Activated T-helper 1 cell treated with anti-CD3 and anti-CD28 coated beads, Interleukin-2, amount 50 U/mL, for 16 hours (primary cell): ENCODE results near the gene FAM117B.
"Not testable (repeated sequence)": the region's sequence is repeated elsewhere in the genome, so short reads cannot be mapped to it uniquely, and the experiment has no call there.

Experiments
- DNase-seq, 2 donors: peaks; one replicate each; pipeline ENCODE4 v3.0.0-alpha.2; 2020; ENCODE audit warnings: low read depth in 1 of 2, low spot score in 1 of 2

The FAM117B gene

GRCh38 chr2:202757339-202757738 is 122.6 kb downstream of the FAM117B start:
- DNase-seq = no peak

GRCh38 chr2:202758128-202758527 is 123.4 kb downstream of the FAM117B start:
- DNase-seq = no peak

DNA sequence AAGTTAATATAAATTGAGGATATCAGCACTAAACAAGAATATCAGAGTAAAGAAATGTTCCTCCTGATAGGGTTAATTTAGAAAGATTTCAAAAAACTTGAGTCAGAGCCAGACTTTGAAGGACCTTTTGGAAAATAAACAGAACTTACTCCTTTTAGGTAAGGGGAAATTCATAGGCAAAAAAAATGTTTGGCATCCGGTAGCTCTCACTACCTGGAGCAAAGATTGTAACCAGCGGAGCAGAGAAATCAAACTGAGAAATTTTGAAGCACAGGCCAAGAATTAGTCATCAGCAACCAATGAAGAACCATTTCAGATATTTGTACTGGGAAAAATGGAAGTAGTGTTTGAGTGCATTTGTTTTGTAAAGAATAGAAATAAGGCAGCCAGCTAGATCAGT is 123.8 kb downstream of the FAM117B start:
- no peak for DNase-seq

- DNase-seq = no peak
Measured at GRCh38 chr2:202760848-202761247, 126.1 kb downstream of the FAM117B start.

DNA sequence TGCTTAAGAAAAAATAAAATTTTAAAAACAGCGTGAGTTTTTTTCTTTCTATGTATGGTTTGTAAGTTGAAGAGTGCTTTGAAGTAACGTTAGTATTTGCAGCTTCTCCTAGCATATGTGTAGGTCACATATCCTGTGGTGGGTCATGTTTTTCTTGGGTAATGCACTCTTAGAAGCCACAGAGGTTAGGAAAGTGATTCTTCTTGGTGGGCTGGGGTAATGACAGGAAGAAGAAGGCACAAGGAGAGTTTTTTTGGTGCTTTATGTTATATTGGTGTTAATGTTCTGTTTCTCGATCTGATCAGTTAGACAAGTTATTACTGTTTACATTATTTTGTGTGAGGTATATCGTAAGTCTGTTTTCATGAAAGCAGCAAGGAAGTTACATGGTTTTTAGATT is 127.8 kb downstream of the FAM117B start:
- DNase-seq = no peak

DNA sequence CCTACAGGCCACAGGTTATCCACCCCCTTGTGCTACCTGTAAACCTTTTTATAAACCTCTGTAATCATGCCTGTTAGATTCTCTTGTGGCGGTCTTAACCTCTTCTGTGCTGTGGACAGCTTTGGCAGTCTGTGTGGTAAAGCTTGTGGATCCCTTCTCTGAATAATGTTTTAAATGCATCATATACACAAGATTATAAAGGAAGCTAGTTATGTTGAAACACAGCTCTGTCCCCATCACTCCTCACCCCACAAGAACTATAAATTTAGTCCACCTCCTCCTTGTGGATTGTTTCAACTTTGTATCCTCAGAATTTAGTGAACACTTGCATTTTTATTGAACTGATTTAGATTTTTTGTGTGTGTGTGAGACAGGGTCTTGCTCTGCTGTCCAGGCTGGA is 129.1 kb downstream of the FAM117B start:
- DNase-seq = no peak

GRCh38 chr2:202764991-202765390 is 130.2 kb downstream of the FAM117B start:
- DNase-seq = no peak

DNA sequence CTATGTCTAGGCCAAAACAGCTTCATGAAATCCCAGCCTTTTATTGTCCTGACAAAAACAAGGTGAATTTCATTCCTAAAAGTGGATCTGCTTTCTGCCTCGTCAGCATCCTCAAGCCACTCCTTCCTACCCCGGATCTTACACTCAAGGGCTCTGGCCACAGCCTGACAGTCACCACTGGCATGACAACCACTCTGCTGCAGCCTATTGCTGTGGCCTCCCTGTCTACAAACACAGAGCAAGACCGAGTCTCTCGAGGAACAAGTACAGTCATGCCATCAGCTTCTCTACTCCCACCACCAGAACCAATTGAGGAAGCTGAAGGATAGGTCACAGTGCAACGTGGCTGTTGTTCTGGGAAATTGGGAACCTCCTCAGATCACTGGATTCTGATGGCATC is 130.7 kb downstream of the FAM117B start:
- DNase-seq = no peak

GRCh38 chr2:202768273-202768672 is 133.5 kb downstream of the FAM117B start:
- no peak for DNase-seq

GRCh38 chr2:202769201-202769600 is 134.4 kb downstream of the FAM117B start:
- DNase-seq = no peak

- DNase-seq = no peak
Measured at GRCh38 chr2:202771336-202771735, 136.6 kb downstream of the FAM117B start.

GRCh38 chr2:202771741-202772460 is 137.1 kb downstream of the FAM117B start:
- no peak for DNase-seq

DNA sequence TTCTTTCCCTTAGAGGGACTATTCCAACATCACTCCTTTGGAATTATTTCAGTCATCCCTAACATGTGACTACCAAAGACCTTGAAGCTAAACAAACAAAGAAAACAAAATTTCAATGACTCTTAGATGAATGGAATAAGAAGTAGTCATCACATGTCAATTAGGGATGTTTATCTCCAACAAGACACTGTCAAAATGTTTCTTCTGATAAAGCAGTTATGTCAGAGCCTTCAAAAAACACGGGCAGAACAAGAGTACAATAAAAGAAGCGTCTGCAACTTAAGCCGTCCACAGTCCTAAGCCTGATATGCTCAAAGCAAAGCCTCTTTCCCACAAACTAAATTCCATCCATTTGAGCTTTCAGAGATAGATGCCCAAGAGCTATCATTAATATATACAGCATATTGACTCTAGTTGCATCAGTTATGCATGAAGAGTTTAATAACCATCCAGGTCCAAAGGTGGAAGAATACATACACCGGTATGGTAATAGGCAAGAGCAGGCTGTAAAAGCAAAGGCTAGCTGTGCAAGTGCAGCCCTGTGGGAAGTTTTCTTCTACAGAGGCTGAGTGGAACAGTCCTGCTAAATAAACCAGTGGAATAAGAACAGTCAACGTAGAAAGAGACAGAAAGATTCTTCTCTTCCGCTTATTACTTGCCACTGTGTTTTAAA is 138.7 kb downstream of the FAM117B start:
- no peak for DNase-seq

DNA sequence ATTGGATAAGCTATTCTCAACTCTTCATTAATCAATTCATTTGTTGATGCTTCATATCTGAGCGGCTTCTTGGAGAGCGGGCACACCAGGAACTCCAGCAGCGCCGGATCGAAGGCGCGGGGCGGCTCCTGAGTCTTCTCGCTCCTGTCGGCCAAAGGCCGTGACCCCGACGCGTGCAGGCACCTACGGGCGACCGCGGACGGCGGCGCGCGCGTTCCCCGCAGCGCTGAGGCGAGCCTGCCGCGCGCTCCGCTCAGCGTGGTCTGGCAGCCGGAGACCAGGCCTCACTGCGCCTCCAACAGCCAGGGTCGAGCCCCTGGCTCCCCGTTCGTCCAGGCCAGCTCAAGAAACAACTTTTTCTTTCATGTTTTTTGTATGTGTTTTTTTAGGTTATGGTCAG is 139.3 kb downstream of the FAM117B start:
- DNase-seq = no peak

GRCh38 chr2:202778217-202778616 is 143.4 kb downstream of the FAM117B start:
- no peak for DNase-seq

GRCh38 chr2:202780514-202781021 is 145.8 kb downstream of the FAM117B start:
- DNase-seq = no peak

DNA sequence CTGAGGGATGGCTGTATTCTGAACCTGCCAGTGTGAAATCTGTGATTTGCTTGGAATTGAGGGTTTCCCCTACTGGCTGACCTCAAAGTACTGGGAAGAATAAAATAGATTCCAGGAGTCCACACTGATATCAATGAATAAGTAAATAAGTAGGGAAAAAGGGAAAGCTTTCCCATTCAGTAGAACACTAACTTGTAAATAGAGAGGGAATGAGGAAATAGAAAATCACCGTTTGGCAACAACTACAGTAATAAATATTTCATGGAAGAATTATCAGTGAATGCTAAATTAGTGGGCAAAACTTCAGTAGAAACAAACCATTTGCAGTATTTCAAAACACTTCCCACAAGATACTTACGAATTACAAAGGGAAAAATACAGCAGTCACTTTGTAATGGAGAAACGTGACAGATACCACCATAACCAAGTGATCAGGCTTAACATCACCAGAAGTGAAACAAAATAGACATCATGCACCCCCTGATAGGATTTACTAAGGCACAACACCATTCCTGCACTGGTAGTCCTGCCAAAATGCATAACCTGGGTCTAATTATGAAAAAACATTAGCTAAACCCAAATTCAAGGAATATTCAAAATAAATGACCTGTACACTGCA is 148.3 kb downstream of the FAM117B start:
- no peak for DNase-seq

DNA sequence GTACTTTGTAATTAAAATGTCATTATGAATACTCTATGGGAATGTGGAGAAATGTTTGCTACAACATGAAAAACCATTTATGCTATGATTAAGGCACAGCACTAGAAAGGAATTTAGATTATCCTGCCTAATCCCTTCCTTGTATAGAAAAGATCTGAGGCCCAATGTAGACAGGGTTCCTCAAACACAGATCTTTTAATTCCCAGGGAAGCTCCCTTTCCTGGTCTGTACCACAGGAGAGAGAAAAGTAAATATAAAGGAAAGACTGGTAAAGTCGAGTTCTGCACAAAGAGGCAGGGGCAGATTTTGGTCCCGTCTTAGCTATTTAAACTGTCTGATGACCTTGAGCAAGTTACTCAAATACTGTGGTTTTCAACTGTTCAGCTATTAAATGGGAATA is 152.1 kb downstream of the FAM117B start:
- DNase-seq = no peak

DNA sequence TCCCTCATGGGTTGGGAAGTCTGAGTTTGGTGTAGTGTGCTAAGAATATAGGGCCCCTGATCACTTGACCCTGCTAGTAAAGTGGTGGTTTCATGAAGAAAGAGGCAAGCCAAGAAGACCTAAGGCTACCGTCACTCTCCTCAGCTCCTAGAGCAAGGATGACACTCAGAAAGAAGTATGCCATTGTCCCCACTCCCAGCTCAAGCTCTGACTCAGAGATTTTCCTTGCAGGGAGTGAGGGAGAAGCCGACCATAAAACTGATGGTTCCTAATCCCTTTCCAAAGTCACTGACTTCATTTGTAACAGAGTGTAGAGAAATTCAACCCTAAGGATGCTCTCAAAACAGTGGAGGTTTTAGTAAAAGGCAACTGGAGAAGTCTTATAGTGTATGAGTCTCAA is 155.9 kb downstream of the FAM117B start:
- DNase-seq = no peak

DNA sequence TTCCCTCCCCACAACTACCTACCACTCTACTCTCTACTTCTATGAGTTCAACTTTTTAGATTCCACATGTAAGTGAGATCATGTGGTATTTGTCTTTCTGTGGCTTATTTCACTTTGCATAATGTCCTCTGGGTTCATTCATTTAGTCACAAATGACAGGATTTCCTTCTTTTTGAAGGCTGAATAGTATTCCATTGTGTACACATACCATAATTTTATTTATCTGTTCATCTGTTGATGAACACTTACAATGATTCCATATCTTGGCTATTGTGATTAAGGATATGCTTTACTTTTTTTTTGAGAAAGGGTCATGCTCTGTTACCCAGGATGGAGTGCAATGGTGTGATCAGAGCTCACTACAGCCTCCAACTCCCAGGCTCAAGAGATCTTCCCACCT is 163.2 kb downstream of the FAM117B start:
- no peak for DNase-seq

DNA sequence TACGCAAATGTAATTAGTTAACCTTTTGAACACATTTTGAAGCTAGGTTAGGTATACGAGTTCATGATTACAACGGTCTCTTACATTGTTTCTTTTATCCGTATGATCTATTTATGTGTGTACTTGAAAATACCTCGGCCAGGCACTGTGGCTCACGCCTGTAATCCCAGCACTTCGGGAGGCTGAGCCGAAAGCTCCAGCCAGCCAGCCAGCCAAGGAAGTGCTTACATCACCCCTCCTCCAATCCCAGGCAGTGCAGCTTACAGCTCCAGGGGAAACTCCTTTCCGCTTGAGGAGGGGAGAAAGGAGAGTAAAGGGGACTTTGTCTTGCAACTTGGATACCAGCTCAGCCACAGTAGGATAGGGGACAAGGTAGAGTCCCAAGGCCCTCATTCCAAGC is 171.1 kb downstream of the FAM117B start:
- not testable (repeated sequence) for DNase-seq

GRCh38 chr2:202807431-202808138 is 172.8 kb downstream of the FAM117B start:
- not testable (repeated sequence) for DNase-seq
